HepG2 (cell line): Measurements from ENCODE around the gene ZFAND2A. TPM values are rescaled to one million over a fixed set of nuclear protein-coding genes. Genes with fewer than 3 reads are reported as not detected.

ENCODE experiments used
- ATAC-seq: fragments of 200-7000 bp; cut with Tn5 transposase; 3 replicates; pipeline ENCODE4 v1.9.1; 2020; ENCODE audit warnings: mild to moderate bottlenecking, moderate library complexity
- BruUV-seq: library from RNA; stranded (reverse); fragments of 400-500 nt; replicated peaks from 2 replicates; lab custom pipeline; 2021; lab: Mats Ljungman, UMichigan
- CTCF ChIA-PET: fragments of 300-600 bp; formaldehyde crosslinking; extraction: SDS; loops from one replicate; lab custom pipeline; 2021; ENCODE audit warnings: low total read pairs, inconsistent platforms, low intra/inter-chr PET ratio; lab: Yijun Ruan, JAX
- POLR2A ChIA-PET: fragments of 350-600 bp; sonication (Branson Sonifier 250); formaldehyde crosslinking; loops from one replicate; lab custom pipeline; 2020; ENCODE audit warnings: antibody characterized with exemption, inconsistent platforms; lab: Yijun Ruan, JAX
- DNase-seq: peaks from one replicate; pipeline ENCODE4 v3.0.0-alpha.2; 2015; ENCODE audit warnings: low spot score
- FAIRE-seq: peaks from 3 replicates; lab custom pipeline; 2011; peaks lifted over from hg19 to GRCh38; lab: Jason Lieb, UNC
- H2AFZ ChIP-seq: one replicate; pipeline ENCODE4 v1.6.1; 2011; ENCODE audit warnings: low read length, inconsistent platforms
- H3K27ac ChIP-seq: fragments of 300-600 bp; 3 replicates; pipeline ENCODE4 v1.8.0; 2011; ENCODE audit warnings: mixed run types, mild to moderate bottlenecking, mixed read lengths, low read length, inconsistent platforms; ENCODE audit not compliant: insufficient read depth; ENCODE audit errors: extremely low read length
- H3K27me3 ChIP-seq, 2 experiments: fragments of 200-600 bp in 1 of 2; 2 replicates in 1 of 2; 3 replicates in 1 of 2; pipeline versions ENCODE4 v1.6.0 to v1.8.0; 2011; ENCODE audit warnings: low read length in 2 of 2, mild to moderate bottlenecking in 2 of 2, moderate library complexity in 2 of 2, inconsistent platforms in 1 of 2; ENCODE audit not compliant: insufficient read depth in 2 of 2, control insufficient read depth in 1 of 2
- H3K36me3 ChIP-seq, 2 experiments: fragments of 200-600 bp in 1 of 2; replicated peaks in 1 of 2; 2 replicates in 1 of 2; 3 replicates in 1 of 2; pipeline versions ENCODE4 v1.5.1 to v1.8.0; 2011; ENCODE audit warnings: low read length in 2 of 2, inconsistent platforms in 1 of 2; ENCODE audit not compliant: insufficient read depth in 2 of 2, control insufficient read depth in 1 of 2
- H3K4me1 ChIP-seq: 2 replicates; pipeline ENCODE4 v1.5.1; 2012; ENCODE audit warnings: low read length, inconsistent platforms; ENCODE audit not compliant: insufficient read depth
- H3K4me2 ChIP-seq: 2 replicates; pipeline ENCODE4 v1.6.0; 2011; ENCODE audit warnings: low read depth, low read length, inconsistent platforms
- H3K4me3 ChIP-seq, 3 experiments: fragments of 200-600 bp in 1 of 3; sonication (generic), shearing (Covaris generic) in 1 of 3; replicated peaks in 1 of 3; 2 replicates each; pipeline ENCODE4 v1.5.1; 2011 to 2016; ENCODE audit warnings: low read length in 3 of 3, inconsistent platforms in 2 of 3, low read depth in 2 of 3, mild to moderate bottlenecking in 2 of 3, control low read depth in 1 of 3, mixed read lengths in 1 of 3; ENCODE audit not compliant: insufficient read depth in 1 of 3
- H3K79me2 ChIP-seq: one replicate; pipeline ENCODE4 v1.6.1; 2011; ENCODE audit warnings: low read length, inconsistent platforms; ENCODE audit not compliant: insufficient read depth
- H3K9ac ChIP-seq: 2 replicates; pipeline ENCODE4 v1.6.0; 2011; ENCODE audit warnings: mild to moderate bottlenecking, low read depth, low read length, inconsistent platforms; ENCODE audit not compliant: insufficient read depth
- H3K9me3 ChIP-seq: 2 replicates; pipeline ENCODE4 v1.5.1; 2012; ENCODE audit warnings: mild to moderate bottlenecking, low read length
- H4K20me1 ChIP-seq: 2 replicates; pipeline ENCODE4 v1.6.0; 2011; ENCODE audit warnings: inconsistent platforms, mild to moderate bottlenecking, low read length, moderate library complexity; ENCODE audit not compliant: insufficient read depth
- EEA1 ChIP-seq: sonication (generic); formaldehyde crosslinking; IDR thresholded peaks from 2 replicates; pipeline ENCODE4 v1.5.1; 2020; ENCODE audit warnings: mild to moderate bottlenecking, missing genetic modification reagents, borderline replicate concordance
- HNRNPL ChIP-seq: fragments of 200-400 bp; formaldehyde crosslinking; IDR thresholded peaks from 2 replicates; pipeline ENCODE4 v1.6.1; 2017; ENCODE audit warnings: mild to moderate bottlenecking, low read depth, low read length
- PRMT3 ChIP-seq: sonication (generic); formaldehyde crosslinking; IDR thresholded peaks from 2 replicates; pipeline ENCODE4 v1.8.1; 2022; ENCODE audit warnings: low read depth, mild to moderate bottlenecking, moderate library complexity, missing genetic modification reagents, borderline replicate concordance
- RARA ChIP-seq: IDR thresholded peaks from 2 replicates; pipeline ENCODE4 v1.6.1; 2016; ENCODE audit warnings: missing genetic modification reagents, missing compliant biosample characterization
- SMAD3 ChIP-seq: sonication (generic); formaldehyde crosslinking; IDR thresholded peaks from 2 replicates; pipeline ENCODE4 v1.4.0; 2020; ENCODE audit warnings: missing genetic modification reagents
- WIZ ChIP-seq: sonication (generic); formaldehyde crosslinking; IDR thresholded peaks from 2 replicates; pipeline ENCODE4 v1.5.1; 2020; ENCODE audit warnings: mild to moderate bottlenecking, missing genetic modification reagents
- YEATS4 ChIP-seq: sonication (generic); formaldehyde crosslinking; IDR thresholded peaks from 2 replicates; pipeline ENCODE4 v1.4.0; 2020; ENCODE audit warnings: missing genetic modification reagents, borderline replicate concordance
- ZBTB38 ChIP-seq: sonication (generic); formaldehyde crosslinking; IDR thresholded peaks from 2 replicates; pipeline ENCODE4 v1.5.1; 2020; ENCODE audit warnings: mild to moderate bottlenecking, missing genetic modification reagents
- ZBTB49 ChIP-seq: sonication (generic); formaldehyde crosslinking; IDR thresholded peaks from 2 replicates; pipeline ENCODE4 v1.4.0; 2020; ENCODE audit warnings: missing genetic modification reagents, borderline replicate concordance
- ZNF20 ChIP-seq: sonication (generic); formaldehyde crosslinking; IDR thresholded peaks from 2 replicates; pipeline ENCODE4 v1.4.0; 2020; ENCODE audit warnings: mild to moderate bottlenecking, moderate library complexity, missing genetic modification reagents
- ZNF350 ChIP-seq: sonication (generic); formaldehyde crosslinking; IDR thresholded peaks from 2 replicates; pipeline ENCODE4 v1.4.0; 2020; ENCODE audit warnings: mild to moderate bottlenecking, low read depth, missing genetic modification reagents, borderline replicate concordance
- ZNF367 ChIP-seq: sonication (generic); formaldehyde crosslinking; IDR thresholded peaks from 2 replicates; pipeline ENCODE4 v1.4.0; 2020; ENCODE audit warnings: missing genetic modification reagents, borderline replicate concordance
- ZNF460 ChIP-seq: sonication (generic); formaldehyde crosslinking; IDR thresholded peaks from 2 replicates; pipeline ENCODE4 v1.5.1; 2020; ENCODE audit warnings: missing genetic modification reagents, mild to moderate bottlenecking, borderline replicate concordance
- ZNF619 ChIP-seq: sonication (generic); formaldehyde crosslinking; IDR thresholded peaks from 2 replicates; pipeline ENCODE4 v1.4.0; 2020; ENCODE audit warnings: mild to moderate bottlenecking, missing genetic modification reagents
- ZNF749 ChIP-seq: sonication (generic); formaldehyde crosslinking; IDR thresholded peaks from 2 replicates; pipeline ENCODE4 v1.8.0; 2022; ENCODE audit warnings: mild to moderate bottlenecking, missing genetic modification reagents, moderate library complexity, borderline replicate concordance
- WGBS: methylation state at CpG from one replicate; pipeline ENCODE4 v1.1.6; 2017; ENCODE audit warnings: low lambda C conversion rate; 5-methylcytosine and 5-hydroxymethylcytosine counted together
- in situ Hi-C: cut with HindIII; loops from 2 replicates; pipeline ENCODE4 v1.10.0; 2017; ENCODE audit warnings: low pct_unique_long_range_greater_than_20kb; ENCODE audit not compliant: extremely low pct_ligation_motif_present
- intact Hi-C: fragments of 100-400 bp; cut with micrococcal nuclease; formaldehyde crosslinking; loops from one replicate; pipeline ENCODE4 v1.10.0; 2022; ENCODE audit not compliant: unreplicated experiment
- polyA plus RNA-seq, 8 experiments: library from polyadenylated mRNA; depleted of rRNA in 3 of 8; stranded (reverse) in 7 of 8; unstranded in 1 of 8; fragments of >200 nt; fragmentation: Illumina TruSeq in 4 of 8; extraction: Trizol in 4 of 8; gene quantifications; 2 replicates each; pipeline versions ENCODE4 v1.2.1 to v1.2.3, GENCODE V29; 2011 to 2016; ENCODE audit warnings: low read depth in 4 of 8, missing spikeins in 1 of 8, mixed read lengths in 1 of 8; ENCODE audit not compliant: insufficient read depth in 1 of 8
- total RNA-seq, 5 experiments: library from RNA; depleted of rRNA; stranded (reverse); fragments of >200 nt; fragmentation: Illumina TruSeq; extraction: Trizol; gene quantifications; 2 replicates each; pipeline ENCODE4 v1.2.3, GENCODE V29; 2016; ENCODE audit warnings: low read depth in 1 of 5
- TF ChIP-seq, protein P1 (sequence below): sonication (generic); formaldehyde crosslinking; IDR thresholded peaks from 2 replicates; pipeline ENCODE4 v1.4.0; 2020; ENCODE audit warnings: missing genetic modification reagents, mild to moderate bottlenecking, borderline replicate concordance

The ZFAND2A gene
- total and polyA plus RNA-seq, 2 of the 13 experiments (the other 11 are each of a cell fraction or from before 2014, with no cell fraction given), result 140 to 153 TPM

- H3K4me1 ChIP-seq, result peaks cover 29% of the 10 kb centered on the region
- H4K20me1 ChIP-seq, result no peaks in the 10 kb centered on the region
- H2AFZ ChIP-seq, result no peak overlapping the region
- WGBS, result 93% methylated on average over 14 of the region's 15 CpGs
- ChIA-PET POLR2A (interaction anchor here (0.7 to 8.4 kb wide), 5 partner anchors 15 to 198 kb away, joined by 3 to 116 read pairs (median 4); partner anchors contain the start of genes GPER1 and ZFAND2A), CTCF (interaction anchor here (1.1 to 2.4 kb wide), 3 partner anchors 39 to 182 kb away, joined by 4 to 9 read pairs (median 5); no protein-coding TSS in a partner anchor)
- H3K9ac ChIP-seq, result peak overlapping the region; percentile 45; the same call in 1 of the 2 replicates
- H3K27ac ChIP-seq, result peak overlapping the region; percentile 57
- ATAC-seq (no peak), DNase-seq (no peak), FAIRE-seq (peak; percentile 4)
- no peaks in the 10 kb centered on the region for H3K79me2 ChIP-seq
- no TSS peak for BruUV-seq
- H3K4me2 ChIP-seq, result peak overlapping the region; percentile 93
- no peaks in the 10 kb centered on the region for H3K36me3 ChIP-seq
- peaks cover 0 to 4% of the 10 kb centered on the region in 2 experiments; a peak in 1 of 5 replicates for H3K27me3 ChIP-seq
- H3K4me3 ChIP-seq, result peak overlapping the region in 1 of 3 experiments; percentile 65; a peak in 2 of 6 replicates
- peaks cover 9% of the 10 kb centered on the region for H3K9me3 ChIP-seq
- in situ Hi-C loops, result loop anchor here (5.0 kb wide), 1 partner anchor 178 kb away; no protein-coding TSS in a partner anchor
- intact Hi-C loops, result loop anchor here (5.0 kb wide), 2 partner anchors 38 to 88 kb away; partner anchors contain the start of gene GPER1
- TF ChIP-seq EEA1 (CRISPR knock-in tag) (peak; percentile 54; the same call in 1 of the 2 replicates), ZBTB49 (CRISPR knock-in tag) (no peak), RARA (no peak), WIZ (no peak), ZNF20 (CRISPR knock-in tag) (no peak), YEATS4 (CRISPR knock-in tag) (peak; percentile 7; the same call in 1 of the 2 replicates), ZBTB38 (CRISPR knock-in tag) (peak; percentile 72; the same call in 1 of the 2 replicates), ZNF367 (no peak), SMAD3 (CRISPR knock-in tag) (no peak), ZNF350 (CRISPR knock-in tag) (0 out of 2 replicates have a peak, but pooled peaks have one; percentile 11), ZNF749 (CRISPR knock-in tag) (no peak), PRMT3 (CRISPR knock-in tag) (no peak), HNRNPL (0 out of 2 replicates have a peak, but pooled peaks have one; percentile 10), ZNF460 (CRISPR knock-in tag) (0 out of 2 replicates have a peak, but pooled peaks have one; percentile 17), ZNF619 (CRISPR knock-in tag) (peak; percentile 43; the same call in 1 of the 2 replicates)
- TF ChIP-seq, protein P1, sequence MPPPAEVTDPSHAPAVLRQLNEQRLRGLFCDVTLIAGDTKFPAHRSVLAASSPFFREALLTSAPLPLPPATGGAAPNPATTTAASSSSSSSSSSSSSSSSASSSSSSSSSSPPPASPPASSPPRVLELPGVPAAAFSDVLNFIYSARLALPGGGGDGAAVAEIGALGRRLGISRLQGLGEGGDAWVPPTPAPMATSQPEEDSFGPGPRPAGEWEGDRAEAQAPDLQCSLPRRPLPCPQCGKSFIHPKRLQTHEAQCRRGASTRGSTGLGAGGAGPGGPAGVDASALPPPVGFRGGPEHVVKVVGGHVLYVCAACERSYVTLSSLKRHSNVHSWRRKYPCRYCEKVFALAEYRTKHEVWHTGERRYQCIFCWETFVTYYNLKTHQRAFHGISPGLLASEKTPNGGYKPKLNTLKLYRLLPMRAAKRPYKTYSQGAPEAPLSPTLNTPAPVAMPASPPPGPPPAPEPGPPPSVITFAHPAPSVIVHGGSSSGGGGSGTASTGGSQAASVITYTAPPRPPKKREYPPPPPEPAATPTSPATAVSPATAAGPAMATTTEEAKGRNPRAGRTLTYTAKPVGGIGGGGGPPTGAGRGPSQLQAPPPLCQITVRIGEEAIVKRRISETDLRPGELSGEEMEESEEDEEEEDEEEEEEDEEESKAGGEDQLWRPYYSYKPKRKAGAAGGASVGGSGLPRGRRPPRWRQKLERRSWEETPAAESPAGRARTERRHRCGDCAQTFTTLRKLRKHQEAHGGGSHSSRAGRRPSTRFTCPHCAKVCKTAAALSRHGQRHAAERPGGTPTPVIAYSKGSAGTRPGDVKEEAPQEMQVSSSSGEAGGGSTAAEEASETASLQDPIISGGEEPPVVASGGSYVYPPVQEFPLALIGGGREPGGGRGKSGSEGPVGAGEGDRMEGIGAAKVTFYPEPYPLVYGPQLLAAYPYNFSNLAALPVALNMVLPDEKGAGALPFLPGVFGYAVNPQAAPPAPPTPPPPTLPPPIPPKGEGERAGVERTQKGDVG (CRISPR knock-in tag), result 0 out of 2 replicates have a peak, but pooled peaks have one; percentile 9
Measured at GRCh38 chr7:1175597-1175966, 15.6 kb upstream of the ZFAND2A start.
